Measurements from ENCODE around the gene EPS15.
"Not testable (repeated sequence)": the region's sequence is repeated elsewhere in the genome, so short reads cannot be mapped to it uniquely, and the experiment has no call there.

EPS15 gene

DNA sequence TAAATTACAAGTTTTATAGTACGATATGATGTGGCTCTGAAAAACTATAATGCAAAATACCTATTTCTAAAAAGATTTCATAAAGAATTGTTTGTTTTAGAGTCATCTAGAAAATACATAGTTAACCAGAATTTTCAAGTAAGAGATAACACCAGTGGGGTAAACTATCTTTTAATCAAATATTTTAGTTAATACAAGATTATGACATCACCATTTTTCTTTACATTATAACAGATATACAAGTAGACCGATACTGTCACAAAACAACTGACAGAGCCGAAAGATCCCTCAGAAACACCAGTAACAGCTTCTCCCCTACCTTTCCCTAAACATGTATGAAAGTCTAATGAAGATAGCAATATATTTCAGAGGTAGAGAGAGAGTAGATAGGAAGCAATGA, 54.2 kb downstream of the EPS15 start:
- DNase-seq (ENCODE audit: low read depth), result no peak

DNA sequence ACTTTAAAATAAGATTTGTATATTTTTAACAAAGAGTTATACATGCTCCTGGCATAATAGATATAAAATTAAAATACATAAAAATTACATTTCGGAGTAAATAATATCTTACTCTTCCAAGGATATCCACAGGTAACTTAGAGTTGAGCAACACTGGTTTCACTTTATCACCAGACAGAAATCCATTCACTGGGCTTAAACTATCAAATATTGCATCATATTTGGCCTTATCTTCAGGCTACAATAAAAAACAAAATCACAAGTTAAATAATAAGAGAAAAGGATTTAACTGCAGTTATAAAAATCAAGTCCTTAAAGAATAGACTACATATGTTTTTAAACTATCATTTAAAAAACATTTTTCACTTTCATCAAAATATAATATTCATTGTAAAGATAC, 55.5 kb downstream of the EPS15 start:
- DNase-seq (ENCODE audit: low read depth), result no peak

DNA sequence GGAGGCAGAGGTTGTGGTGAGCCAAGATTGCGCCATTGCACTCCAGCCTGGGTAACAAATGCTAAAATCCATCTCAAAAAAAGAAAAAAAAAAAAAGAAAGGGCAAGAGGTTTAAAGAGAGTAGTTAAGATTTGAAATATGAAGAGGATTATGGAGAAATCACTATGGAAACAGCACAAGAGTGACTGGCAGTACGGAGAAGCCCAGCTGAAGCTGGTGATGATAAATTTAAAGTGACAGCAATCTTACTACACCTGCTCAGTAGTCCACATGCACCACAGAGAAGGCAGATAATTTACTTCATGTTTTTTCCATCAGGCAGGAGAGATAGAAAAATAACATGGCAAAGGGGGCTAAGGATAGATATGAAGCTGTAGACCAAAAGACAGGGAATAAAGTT, 56.8 kb downstream of the EPS15 start:
- not testable (repeated sequence) for DNase-seq (ENCODE audit: low read depth)

DNA sequence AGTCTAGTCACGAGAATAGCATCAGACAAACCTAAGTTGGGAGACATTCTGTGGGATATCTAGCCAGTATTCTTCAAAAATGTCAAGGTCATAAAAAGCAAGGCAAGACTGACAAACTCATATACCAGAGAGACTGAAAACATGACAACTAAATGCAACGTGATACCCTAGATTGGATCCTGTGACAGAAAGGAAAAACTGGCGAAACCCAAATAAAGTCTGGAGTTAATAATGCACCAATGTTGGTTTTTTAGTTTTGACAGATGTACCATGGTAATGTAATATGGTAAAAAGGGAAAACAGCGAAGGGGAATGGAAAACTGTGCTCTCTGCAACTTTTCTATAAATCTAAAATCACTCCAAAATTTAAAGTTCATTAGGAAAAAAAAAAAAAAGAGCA, 64.5 kb downstream of the EPS15 start:
- DNase-seq (ENCODE audit: low read depth), result no peak

DNA sequence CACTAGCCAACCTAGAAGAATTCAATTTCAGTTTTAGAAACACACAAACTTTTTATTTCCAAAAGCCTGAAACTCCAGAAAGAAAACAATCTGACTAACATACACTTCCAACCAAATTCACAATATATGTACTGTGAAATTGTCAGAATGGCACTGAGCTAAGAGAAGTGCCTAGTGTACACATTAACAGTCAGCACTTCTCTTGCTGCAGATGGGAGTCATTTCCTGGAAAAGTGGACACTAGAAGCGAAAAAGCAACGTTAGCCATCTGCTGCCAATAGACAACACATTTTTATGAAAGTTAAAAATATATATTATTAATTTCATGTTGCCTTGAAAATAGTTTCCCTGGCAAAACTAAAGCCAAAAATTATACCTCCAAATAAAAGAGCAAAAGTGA, 66.1 kb downstream of the EPS15 start:
- DNase-seq (ENCODE audit: low read depth), result no peak

DNA sequence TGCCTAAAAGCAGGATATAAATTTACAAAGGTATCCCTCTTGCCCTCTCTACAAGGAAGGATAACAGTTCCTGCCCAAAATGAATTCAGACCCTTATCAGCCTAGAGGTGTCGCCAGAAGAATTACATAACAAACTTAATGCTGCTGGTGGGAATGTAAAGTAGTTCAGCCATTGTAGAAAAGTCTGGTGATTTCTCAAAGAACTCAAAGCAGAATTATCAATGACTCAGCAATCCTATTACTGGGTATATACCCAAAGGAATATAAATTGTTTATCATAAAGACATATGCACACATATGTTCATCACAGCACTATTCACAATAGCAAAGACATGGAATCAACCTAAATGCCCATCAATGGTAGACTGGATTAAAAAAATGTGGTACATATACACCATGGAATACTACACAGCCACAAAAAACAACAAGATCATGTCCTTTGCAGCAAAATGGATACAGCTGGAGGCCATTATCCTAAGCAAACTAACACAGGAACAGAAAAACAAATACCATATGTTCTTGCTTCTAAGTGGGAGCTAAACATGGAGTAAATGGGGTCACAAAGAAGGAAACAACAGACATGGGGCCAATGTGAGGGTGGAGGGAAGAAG, 70.1 kb downstream of the EPS15 start:
- not testable (repeated sequence) for DNase-seq (ENCODE audit: low read depth)

DNA sequence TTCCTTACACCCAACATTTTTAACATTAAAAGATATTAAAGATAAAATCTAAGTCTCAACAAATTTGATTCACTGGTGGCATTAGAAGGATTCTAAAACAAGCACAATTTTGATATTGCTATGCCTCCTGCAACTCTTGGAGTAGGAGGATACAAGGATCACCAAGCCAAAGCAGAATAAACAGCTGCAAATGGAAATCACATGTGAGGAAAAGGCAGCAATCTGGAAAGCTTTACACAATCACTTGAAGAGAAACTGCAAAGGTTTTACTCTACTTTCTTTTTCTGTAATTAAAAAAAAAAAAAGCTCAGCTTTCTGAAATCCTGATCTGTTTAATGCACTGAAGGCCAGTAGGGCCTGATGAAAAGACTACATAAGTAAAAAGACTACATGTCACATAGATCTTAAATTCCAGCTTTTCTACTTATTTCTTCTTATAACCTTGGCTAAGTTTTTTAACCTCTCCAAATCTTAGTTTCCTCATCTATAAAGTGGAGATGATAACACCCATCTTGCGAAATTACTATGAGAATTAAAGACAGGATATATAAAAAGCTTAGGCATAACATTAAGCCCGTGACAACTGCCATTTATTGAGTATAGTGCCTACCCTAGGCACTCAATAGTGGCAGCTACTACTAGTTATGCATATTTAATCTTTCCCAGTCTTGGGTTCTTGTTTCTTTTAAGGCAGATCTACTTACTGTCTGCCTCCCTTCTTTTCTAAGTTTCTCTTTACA, 73.5 kb downstream of the EPS15 start:
- no peak for DNase-seq (ENCODE audit: low read depth)

DNA sequence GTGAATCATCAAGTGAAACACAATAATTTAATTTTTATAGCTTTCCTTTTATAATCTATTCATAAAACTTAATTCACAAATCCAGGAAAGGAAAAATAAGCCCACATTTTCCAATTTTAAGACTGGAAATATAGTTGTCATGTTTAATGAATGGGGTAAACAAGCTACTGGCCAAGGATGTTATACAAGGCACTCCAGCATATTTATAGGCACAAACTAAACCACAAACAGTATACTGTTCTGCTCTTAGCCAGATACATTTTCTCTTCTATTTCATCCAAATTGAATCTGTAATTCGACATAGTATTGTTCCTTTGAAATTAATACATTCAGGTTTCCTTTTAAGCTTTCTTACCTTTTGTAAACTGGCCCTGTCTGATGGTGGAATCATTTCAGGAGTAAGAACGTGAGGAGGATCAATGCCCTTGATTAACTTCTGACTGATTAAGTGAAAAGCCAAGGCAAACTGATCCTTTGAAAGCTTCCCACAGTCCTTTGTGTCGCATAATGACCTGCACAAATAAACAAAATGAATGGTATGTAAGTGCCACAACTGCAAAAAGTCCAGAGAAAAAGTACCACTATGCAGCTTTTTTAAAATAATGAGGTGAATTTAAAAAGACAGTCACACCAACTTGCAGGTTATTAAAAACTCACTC, 74.4 kb downstream of the EPS15 start:
- DNase-seq (ENCODE audit: low read depth), result no peak

DNA sequence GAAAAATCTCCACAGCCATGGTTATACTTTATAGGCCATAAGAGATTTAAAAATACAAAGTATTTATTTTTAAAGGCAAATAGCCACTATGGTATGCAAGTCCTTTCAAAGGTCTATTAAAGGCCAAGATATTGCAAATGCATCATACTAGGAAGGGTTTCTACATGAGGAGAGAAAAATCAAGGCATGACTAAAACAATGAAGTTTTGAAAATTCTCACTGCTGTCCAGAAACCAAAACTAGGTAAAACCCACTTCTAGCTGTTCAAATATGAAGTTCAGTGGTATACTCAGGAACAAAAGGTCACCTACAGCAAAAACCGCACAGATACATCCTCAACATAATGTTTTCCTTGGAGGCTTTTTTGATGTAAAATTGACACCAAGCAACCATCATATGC, 75.0 kb downstream of the EPS15 start:
- DNase-seq (ENCODE audit: low read depth), result no peak

DNA sequence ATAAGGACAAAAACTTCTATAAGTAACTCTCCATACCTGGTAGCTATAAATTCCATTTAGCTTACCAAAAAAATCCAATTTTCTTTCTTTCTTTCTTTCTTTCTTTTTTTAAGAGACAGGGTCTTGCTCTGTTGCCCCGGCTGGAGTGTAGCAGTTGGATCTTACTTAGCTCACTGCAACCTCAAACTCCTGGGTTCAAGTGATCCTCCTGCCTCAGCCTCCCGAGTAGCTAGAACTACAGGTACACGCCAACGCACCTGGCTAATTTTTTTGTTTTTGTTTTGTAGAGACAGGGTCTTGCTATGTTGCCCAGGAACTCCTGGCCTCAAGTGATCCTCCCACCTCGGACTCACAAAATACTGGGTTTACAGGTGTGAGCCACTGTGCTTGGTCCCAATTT, 75.5 kb downstream of the EPS15 start:
- no peak for DNase-seq (ENCODE audit: low read depth)

DNA sequence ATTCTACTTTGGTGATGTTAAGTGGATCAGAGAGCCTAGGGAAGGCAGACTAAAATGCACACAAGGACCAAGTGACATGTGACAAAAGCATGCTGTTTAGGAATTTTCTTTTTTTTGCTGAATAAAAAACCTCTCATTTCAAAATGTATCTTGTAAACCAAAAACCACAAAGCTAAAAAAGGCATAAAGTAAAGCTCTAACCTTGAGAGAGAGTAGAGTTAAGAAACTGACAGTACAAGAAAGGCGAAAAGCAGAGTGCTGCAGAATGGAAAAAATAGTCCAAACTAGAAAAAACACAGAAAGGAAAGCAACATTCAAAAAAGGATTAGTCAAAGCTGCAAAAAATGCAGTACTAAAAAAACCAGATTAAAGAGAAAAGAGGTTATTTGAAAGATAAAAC, 76.5 kb downstream of the EPS15 start:
- DNase-seq (ENCODE audit: low read depth), result no peak

DNA sequence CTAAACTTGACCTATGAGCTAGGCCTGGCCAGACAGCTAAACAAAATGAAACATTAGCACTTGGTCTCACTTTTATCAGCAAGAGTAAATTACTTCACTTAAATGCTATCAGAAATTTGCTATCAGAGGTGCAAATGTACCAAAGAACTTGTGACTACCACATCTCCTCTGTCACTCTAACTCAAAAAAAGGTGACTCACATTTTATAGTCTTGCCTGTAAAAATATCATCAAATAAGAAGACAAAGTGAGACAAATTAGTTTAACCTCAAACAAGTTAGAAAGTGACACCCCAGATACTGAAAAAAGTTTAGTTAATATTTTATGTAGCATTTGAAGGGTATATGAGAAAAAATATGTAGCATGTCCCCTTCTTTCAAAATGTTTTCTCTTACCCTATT, 76.9 kb downstream of the EPS15 start:
- no peak for DNase-seq (ENCODE audit: low read depth)

DNA sequence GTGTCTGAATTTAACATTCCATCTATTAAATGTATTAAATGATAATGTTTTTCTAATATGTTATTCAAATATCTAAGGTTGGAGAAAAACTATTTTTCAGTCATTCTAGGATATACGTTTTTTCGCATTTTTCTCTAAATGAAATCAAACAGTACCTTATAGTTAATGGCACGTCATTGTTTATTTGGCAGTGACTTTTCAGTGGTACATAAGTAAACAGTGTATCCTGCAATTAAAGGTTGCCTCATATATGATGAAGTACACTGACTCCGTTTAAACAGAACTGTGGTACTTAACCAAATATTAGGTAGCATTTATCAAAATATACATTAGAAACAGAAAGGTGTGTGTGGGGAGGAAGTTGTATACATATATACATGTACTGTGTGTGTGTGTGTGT, 79.2 kb downstream of the EPS15 start:
- no peak for DNase-seq (ENCODE audit: low read depth)

DNA sequence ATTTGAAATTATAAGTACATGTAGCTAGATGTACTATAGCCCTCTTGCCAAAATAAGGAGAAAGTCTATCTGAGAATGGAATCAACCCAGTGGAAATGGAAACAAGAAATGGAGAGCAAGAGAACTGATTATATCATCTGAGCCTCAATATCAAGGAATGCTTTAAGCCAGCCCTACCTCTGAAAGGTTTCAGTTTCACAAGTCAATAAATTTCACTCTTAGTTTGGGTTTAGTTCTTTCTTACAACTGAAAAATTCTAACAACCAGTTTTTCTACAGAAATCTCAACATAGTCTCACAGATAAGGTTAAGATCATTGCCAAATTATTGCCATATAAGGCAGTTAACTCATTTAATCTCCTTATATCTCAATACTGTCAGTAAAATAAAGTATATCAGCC, 80.0 kb downstream of the EPS15 start:
- DNase-seq (ENCODE audit: low read depth), result no peak

DNA sequence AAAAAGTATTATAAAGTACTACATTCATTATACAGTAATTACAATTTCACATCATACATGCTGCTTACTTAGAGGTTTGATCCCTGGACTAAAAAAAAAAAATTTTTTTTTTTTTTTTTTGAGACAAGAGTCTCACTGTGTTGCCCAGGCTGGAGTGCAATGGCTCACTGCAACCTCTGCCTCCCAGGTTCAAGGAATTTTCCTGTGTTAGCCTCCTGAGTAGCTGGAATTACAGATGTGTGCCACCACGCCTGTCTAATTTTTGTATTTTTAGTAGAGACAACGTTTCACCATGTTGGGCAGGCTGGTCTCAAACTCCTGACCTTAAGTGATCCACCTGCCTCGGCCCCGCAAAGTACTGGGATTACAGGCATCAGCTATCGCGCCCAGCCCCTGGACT, 81.7 kb downstream of the EPS15 start:
- not testable (repeated sequence) for DNase-seq (ENCODE audit: low read depth)

DNA sequence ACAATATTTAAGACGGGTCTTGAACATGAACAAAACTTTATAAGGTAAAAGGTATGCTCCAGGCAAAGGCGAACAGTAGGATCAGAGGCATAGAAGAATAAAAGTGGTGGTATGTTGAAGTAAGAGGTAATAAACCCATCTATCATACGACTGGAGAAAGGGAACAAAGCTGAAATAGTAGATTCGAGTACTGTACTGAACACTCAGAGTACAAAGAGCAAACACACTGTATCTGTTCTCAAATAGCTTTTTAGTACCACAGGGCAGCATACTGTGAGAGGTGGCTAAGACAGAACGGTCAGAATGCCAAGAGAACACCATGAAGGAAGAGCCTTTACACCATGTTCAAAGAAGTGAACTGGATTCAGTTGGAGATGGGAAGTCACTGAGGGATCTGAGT, 83.2 kb downstream of the EPS15 start:
- DNase-seq (ENCODE audit: low read depth), result no peak

DNA sequence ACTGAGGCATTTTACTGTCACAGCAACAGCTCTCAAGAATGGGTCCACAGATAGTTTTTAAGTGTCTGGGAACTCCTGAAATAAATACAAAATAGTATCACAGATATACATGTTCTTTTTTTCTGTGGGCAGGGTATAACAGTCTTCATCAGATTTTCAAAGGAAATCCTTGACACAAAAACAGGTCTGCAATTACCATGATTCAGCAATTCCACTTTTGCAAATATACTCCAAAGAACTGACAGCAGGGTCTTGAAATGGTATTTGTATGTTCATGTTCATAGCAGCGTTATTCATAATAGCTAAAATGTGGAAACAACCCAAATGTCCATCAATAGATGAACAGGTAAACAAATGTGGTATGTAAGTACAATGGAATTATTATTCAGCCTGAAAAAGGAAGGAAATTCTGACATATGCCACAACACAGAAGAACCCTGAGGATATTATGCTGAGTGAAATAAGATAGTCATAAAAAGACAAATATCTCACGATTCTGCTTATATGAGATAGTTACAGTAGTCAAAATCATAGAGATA, 85.0 kb downstream of the EPS15 start:
- DNase-seq (ENCODE audit: low read depth), result no peak

DNA sequence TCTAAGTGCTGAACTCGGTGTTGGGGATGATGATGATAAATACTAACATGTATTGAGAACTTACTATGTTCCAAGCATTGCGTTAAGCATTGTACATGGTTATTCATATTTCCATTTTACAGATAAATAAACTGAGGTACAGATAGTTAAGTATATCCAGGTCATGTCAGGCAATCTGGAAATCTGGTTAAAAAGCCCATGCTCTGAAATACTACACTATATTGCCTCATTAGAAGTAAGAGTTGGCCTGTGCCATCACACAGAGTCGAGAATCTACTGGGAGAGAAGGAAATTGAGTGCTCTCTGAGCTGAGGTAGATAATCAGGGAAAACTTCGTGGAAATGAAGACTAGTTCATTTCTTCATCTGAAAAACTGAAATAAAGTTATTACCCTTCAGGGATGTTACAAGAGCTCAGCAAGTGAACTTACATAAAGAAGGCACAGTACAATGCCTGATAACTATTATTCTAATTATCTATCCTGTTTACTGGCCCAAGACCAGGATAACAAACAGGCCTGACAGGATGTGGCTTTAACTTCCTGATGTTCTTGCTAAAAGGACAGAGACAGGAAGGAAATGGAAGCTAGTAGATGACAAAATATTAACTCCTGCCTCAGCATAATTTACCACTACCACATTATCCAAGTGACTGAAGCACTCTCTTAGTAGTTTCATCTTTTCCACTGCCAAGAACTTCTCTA, 85.6 kb downstream of the EPS15 start:
- DNase-seq (ENCODE audit: low read depth), result no peak

DNA sequence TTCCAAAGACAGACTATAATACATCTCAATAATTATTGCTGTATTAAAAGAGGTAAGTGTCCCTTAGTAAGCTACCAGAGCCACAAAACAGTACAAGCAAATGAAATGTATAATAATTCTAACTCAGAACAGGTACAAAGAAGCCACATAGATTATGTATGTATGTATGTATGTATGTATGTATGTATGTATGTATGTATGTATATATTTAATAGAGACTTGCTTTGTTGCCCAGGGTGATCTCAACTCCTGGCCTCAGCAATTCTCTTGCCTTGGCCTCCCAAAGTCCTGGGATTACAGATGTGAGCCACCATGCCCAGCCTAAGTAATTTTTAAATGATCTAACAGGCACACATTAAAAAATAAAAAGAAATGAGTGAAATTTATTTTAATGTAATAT, 86.9 kb downstream of the EPS15 start:
- no peak for DNase-seq (ENCODE audit: low read depth)

DNA sequence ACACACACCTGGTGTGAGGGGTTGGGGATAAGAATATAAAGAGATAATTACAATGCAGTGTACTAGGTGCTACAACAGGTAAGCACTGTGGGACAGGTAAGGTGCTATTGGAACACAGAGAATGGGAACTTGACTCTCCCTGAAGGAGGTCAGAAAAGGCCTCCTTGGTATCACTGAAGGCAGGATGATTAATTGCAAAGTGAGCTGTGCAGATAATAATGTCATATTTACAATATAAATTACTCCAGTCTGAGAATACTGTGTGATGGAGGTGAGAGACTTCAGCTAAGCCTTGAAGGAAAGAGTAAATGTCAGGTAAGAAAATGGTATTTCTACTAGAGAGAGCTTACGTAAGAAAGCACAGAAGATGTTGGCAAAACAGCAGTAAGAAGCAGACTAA, 91.6 kb downstream of the EPS15 start:
- no peak for DNase-seq (ENCODE audit: low read depth)

DNA sequence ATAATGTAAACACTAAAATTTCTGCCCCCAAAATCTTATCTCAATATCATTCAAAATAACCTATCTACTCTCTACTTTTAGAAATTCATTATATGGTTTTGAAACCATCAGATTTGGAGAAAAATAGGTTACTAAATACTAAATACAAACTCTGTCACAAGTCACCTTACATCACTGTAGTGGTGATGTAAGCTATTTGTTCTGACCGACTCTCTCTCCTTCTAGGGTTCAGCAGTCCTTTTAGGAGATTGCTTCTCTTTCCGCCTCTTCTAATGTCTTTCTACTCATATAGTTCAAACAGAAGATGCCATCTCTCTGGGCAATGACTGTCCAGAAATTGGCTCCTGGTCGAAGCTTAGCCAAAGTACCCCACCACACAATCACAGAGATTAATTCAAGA, 93.1 kb downstream of the EPS15 start:
- no peak for DNase-seq (ENCODE audit: low read depth)

DNA sequence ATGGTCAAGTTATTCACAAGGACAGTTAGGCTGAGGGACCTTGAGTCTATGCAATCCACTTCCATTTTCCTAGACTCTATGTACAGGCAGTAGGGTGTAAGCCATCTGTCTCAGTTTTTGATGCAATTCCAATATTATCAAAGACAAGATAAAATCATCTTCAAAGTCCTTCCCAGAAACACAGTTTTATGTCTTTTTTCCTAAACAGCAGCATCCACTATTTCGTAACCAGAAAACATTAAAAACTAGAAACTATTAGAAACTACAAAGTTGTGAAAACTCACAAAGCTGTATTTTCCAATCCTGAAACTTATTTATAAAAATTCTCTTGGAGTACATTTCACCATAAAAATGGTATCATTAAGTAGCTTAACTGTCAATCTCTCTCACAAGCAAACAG, 93.8 kb downstream of the EPS15 start:
- DNase-seq (ENCODE audit: low read depth), result no peak
